Measurements from ENCODE around the gene EVX2. TPM values are rescaled to one million over a fixed set of nuclear protein-coding genes. Genes with fewer than 3 reads are reported as not detected.

EVX2 gene
- polyA plus RNA-seq, 4 donors: not detected

GRCh38 chr2:176078541-176079284 is 5.0 kb downstream of the EVX2 start:
- DNase-seq: no peak
- Histone ChIP-seq H3K9me3 (ENCODE audit: control insufficient read depth in 2 of 2, insufficient read depth in 1 of 2, low read depth in 1 of 2, low read length in 1 of 2) (peaks cover 0 to 16% of the 10 kb centered on the region in 2 donors), H3K4me3 (ENCODE audit: low read depth in 1 of 3, low read length in 3 of 3) (no peak overlapping the region), H3K36me3 (ENCODE audit: control insufficient read depth in 3 of 3, insufficient read depth in 2 of 3, low read depth in 1 of 3, low read length in 3 of 3) (no peaks in the 10 kb centered on the region), H3K4me1 (ENCODE audit: control insufficient read depth in 3 of 3, insufficient read depth in 2 of 3, low read depth in 1 of 3, low read length in 2 of 3) (peaks cover 0 to 4% (median 0%) of the 10 kb centered on the region in 3 donors), H3K27me3 (ENCODE audit: control insufficient read depth in 3 of 3, insufficient read depth in 3 of 3, low read length in 3 of 3) (peaks cover 21 to 88% (median 66%) of the 10 kb centered on the region in 3 donors), H3K27ac (ENCODE audit: low read depth in 1 of 3, low read length in 2 of 3) (no peak overlapping the region)
- FAIRE-seq: no peak
- 6 to 12% (median 10%) methylated on average over 25 of the region's 25 CpGs for WGBS, 3 donors

GRCh38 chr2:176076796-176077195 is 7.0 kb downstream of the EVX2 start:
- peaks cover 15 to 88% (median 61%) of the 10 kb centered on the region in 3 donors for H3K27me3 ChIP-seq (ENCODE audit: control insufficient read depth in 3 of 3, insufficient read depth in 3 of 3, low read length in 3 of 3)
- FAIRE-seq: no peak
- H3K4me3 ChIP-seq (ENCODE audit: low read depth in 1 of 3, low read length in 3 of 3): no peak overlapping the region
- H3K36me3 ChIP-seq (ENCODE audit: control insufficient read depth in 3 of 3, insufficient read depth in 2 of 3, low read depth in 1 of 3, low read length in 3 of 3): no peaks in the 10 kb centered on the region
- peaks cover 0 to 4% (median 0%) of the 10 kb centered on the region in 3 donors for H3K4me1 ChIP-seq (ENCODE audit: control insufficient read depth in 3 of 3, insufficient read depth in 2 of 3, low read depth in 1 of 3, low read length in 2 of 3)
- WGBS, 3 donors: 5 to 15% (median 9%) methylated on average over 2 of the region's 2 CpGs
- DNase-seq: no peak
- H3K27ac ChIP-seq (ENCODE audit: low read depth in 1 of 3, low read length in 2 of 3): no peak overlapping the region
- peaks cover 0 to 13% of the 10 kb centered on the region in 2 donors for H3K9me3 ChIP-seq (ENCODE audit: control insufficient read depth in 2 of 2, insufficient read depth in 1 of 2, low read depth in 1 of 2, low read length in 1 of 2)

GRCh38 chr2:176076063-176076462 is 7.7 kb downstream of the EVX2 start:
- H3K9me3 ChIP-seq (ENCODE audit: control insufficient read depth in 2 of 2, insufficient read depth in 1 of 2, low read depth in 1 of 2, low read length in 1 of 2): peaks cover 0 to 11% of the 10 kb centered on the region in 2 donors
- WGBS, 3 donors: 13 to 26% (median 22%) methylated on average over 7 of the region's 7 CpGs

GRCh38 chr2:176075481-176075880 is 8.3 kb downstream of the EVX2 start:
- Histone ChIP-seq H3K9me3 (ENCODE audit: control insufficient read depth in 2 of 2, insufficient read depth in 1 of 2, low read depth in 1 of 2, low read length in 1 of 2) (peaks cover 0 to 8% of the 10 kb centered on the region in 2 donors), H3K4me1 (ENCODE audit: control insufficient read depth in 3 of 3, insufficient read depth in 2 of 3, low read depth in 1 of 3, low read length in 2 of 3) (peaks cover 0 to 4% (median 0%) of the 10 kb centered on the region in 3 donors), H3K4me3 (ENCODE audit: low read depth in 1 of 3, low read length in 3 of 3) (no peak overlapping the region), H3K36me3 (ENCODE audit: control insufficient read depth in 3 of 3, insufficient read depth in 2 of 3, low read depth in 1 of 3, low read length in 3 of 3) (no peaks in the 10 kb centered on the region), H3K27ac (ENCODE audit: low read depth in 1 of 3, low read length in 2 of 3) (no peak overlapping the region), H3K27me3 (ENCODE audit: control insufficient read depth in 3 of 3, insufficient read depth in 3 of 3, low read length in 3 of 3) (peaks cover 15 to 88% (median 62%) of the 10 kb centered on the region in 3 donors)
- WGBS, 3 donors: 8 to 14% (median 11%) methylated on average over 15 of the region's 15 CpGs
- FAIRE-seq: no peak
- DNase-seq: no peak

More at GRCh38 chr2:176076063-176076462, 7.7 kb downstream of the EVX2 start:
- FAIRE-seq (no peak), DNase-seq (no peak)
- H3K27me3 ChIP-seq (ENCODE audit: control insufficient read depth in 3 of 3, insufficient read depth in 3 of 3, low read length in 3 of 3): peaks cover 18 to 88% (median 62%) of the 10 kb centered on the region in 3 donors
- H3K27ac ChIP-seq (ENCODE audit: low read depth in 1 of 3, low read length in 2 of 3): no peak overlapping the region
- H3K4me3 ChIP-seq (ENCODE audit: low read depth in 1 of 3, low read length in 3 of 3): no peak overlapping the region
- peaks cover 0 to 4% (median 0%) of the 10 kb centered on the region in 3 donors for H3K4me1 ChIP-seq (ENCODE audit: control insufficient read depth in 3 of 3, insufficient read depth in 2 of 3, low read depth in 1 of 3, low read length in 2 of 3)
- H3K36me3 ChIP-seq (ENCODE audit: control insufficient read depth in 3 of 3, insufficient read depth in 2 of 3, low read depth in 1 of 3, low read length in 3 of 3): no peaks in the 10 kb centered on the region

GRCh38 chr2:176074919-176075425 is 8.8 kb downstream of the EVX2 start:
- Histone ChIP-seq H3K4me1 (ENCODE audit: control insufficient read depth in 3 of 3, insufficient read depth in 2 of 3, low read depth in 1 of 3, low read length in 2 of 3) (no peaks in the 10 kb centered on the region), H3K36me3 (ENCODE audit: control insufficient read depth in 3 of 3, insufficient read depth in 2 of 3, low read depth in 1 of 3, low read length in 3 of 3) (no peaks in the 10 kb centered on the region), H3K27ac (ENCODE audit: low read depth in 1 of 3, low read length in 2 of 3) (no peak overlapping the region), H3K27me3 (ENCODE audit: control insufficient read depth in 3 of 3, insufficient read depth in 3 of 3, low read length in 3 of 3) (peaks cover 15 to 90% (median 63%) of the 10 kb centered on the region in 3 donors), H3K4me3 (ENCODE audit: low read depth in 1 of 3, low read length in 3 of 3) (no peak overlapping the region), H3K9me3 (ENCODE audit: control insufficient read depth in 2 of 2, insufficient read depth in 1 of 2, low read depth in 1 of 2, low read length in 1 of 2) (peaks cover 0 to 8% of the 10 kb centered on the region in 2 donors)
- FAIRE-seq: no peak
- 17 to 21% (median 20%) methylated on average over 7 of the region's 7 CpGs for WGBS, 3 donors
- no peak for DNase-seq

- Histone ChIP-seq H3K4me1 (ENCODE audit: control insufficient read depth in 3 of 3, insufficient read depth in 2 of 3, low read depth in 1 of 3, low read length in 2 of 3) (peaks cover 0 to 4% (median 0%) of the 10 kb centered on the region in 3 donors), H3K36me3 (ENCODE audit: control insufficient read depth in 3 of 3, insufficient read depth in 2 of 3, low read depth in 1 of 3, low read length in 3 of 3) (no peaks in the 10 kb centered on the region), H3K4me3 (ENCODE audit: low read depth in 1 of 3, low read length in 3 of 3) (no peak overlapping the region), H3K9me3 (ENCODE audit: control insufficient read depth in 2 of 2, insufficient read depth in 1 of 2, low read depth in 1 of 2, low read length in 1 of 2) (peaks cover 0 to 8% of the 10 kb centered on the region in 2 donors), H3K27ac (ENCODE audit: low read depth in 1 of 3, low read length in 2 of 3) (no peak overlapping the region), H3K27me3 (ENCODE audit: control insufficient read depth in 3 of 3, insufficient read depth in 3 of 3, low read length in 3 of 3) (peaks cover 15 to 90% (median 62%) of the 10 kb centered on the region in 3 donors)
- FAIRE-seq (no peak), DNase-seq (no peak)
- 3 to 7% (median 5%) methylated on average over 29 of the region's 29 CpGs for WGBS, 3 donors
These were observed 10.5 kb downstream of the EVX2 start for GRCh38 chr2:176072951-176073904.

GRCh38 chr2:176072292-176072669 is 11.5 kb downstream of the EVX2 start:
- 27 to 29% (median 28%) methylated on average over 5 of the region's 5 CpGs for WGBS, 3 donors
- no peak for FAIRE-seq
- no peak for DNase-seq
- Histone ChIP-seq H3K27ac (ENCODE audit: low read depth in 1 of 3, low read length in 2 of 3) (no peak overlapping the region), H3K4me3 (ENCODE audit: low read depth in 1 of 3, low read length in 3 of 3) (no peak overlapping the region), H3K36me3 (ENCODE audit: control insufficient read depth in 3 of 3, insufficient read depth in 2 of 3, low read depth in 1 of 3, low read length in 3 of 3) (no peaks in the 10 kb centered on the region), H3K4me1 (ENCODE audit: control insufficient read depth in 3 of 3, insufficient read depth in 2 of 3, low read depth in 1 of 3, low read length in 2 of 3) (peaks cover 0 to 9% (median 0%) of the 10 kb centered on the region in 3 donors), H3K27me3 (ENCODE audit: control insufficient read depth in 3 of 3, insufficient read depth in 3 of 3, low read length in 3 of 3) (peaks cover 15 to 98% (median 70%) of the 10 kb centered on the region in 3 donors), H3K9me3 (ENCODE audit: control insufficient read depth in 2 of 2, insufficient read depth in 1 of 2, low read depth in 1 of 2, low read length in 1 of 2) (peaks cover 0 to 8% of the 10 kb centered on the region in 2 donors)

Data from small intestine (tissue), 7 donors.